Keratinocyte (primary cell): ENCODE data around the gene PEX11G.

Experiments used
- EZH2 ChIP-seq: IDR thresholded peaks from one replicate; pipeline ENCODE4 v1.6.1; 2012; ENCODE audit warnings: inconsistent platforms, mild to moderate bottlenecking, low read length, moderate library complexity
- TF ChIP-seq, protein P1 (sequence below), 3 experiments: IDR thresholded peaks in 1 of 3; conservative IDR thresholded peaks in 1 of 3; optimal IDR thresholded peaks in 1 of 3; 2 replicates in 2 of 3; 3 replicates in 1 of 3; pipeline versions ENCODE3 to v1.5.1; 2011; ENCODE audit warnings: low read length in 3 of 3, mild to moderate bottlenecking in 3 of 3, moderate library complexity in 2 of 3, control low read depth in 1 of 3, inconsistent platforms in 1 of 3; ENCODE audit not compliant: insufficient read depth in 2 of 3; ENCODE audit errors: extremely low read depth in 1 of 3

DNA sequence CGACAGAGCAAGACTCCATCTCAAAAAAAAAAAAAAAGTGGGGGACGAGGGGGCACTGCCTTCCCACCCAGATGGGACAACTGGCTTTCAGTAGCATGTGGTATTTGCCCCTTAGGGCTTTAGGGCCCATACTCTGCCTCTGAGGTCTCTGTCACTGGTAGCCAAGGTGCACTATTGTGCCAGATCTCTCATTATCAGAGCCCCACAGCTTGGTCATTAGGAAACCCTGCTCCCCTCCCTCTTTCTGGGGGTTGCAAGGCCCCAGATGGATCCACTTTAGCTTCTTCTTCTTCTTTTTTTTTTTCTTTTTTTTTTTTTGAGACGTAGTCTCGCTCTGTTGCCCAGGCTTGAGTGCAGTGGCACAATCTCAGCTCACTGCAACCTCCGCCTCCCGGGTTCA lies 15.8 kb upstream of the PEX11G start:
- TF ChIP-seq, protein P1, sequence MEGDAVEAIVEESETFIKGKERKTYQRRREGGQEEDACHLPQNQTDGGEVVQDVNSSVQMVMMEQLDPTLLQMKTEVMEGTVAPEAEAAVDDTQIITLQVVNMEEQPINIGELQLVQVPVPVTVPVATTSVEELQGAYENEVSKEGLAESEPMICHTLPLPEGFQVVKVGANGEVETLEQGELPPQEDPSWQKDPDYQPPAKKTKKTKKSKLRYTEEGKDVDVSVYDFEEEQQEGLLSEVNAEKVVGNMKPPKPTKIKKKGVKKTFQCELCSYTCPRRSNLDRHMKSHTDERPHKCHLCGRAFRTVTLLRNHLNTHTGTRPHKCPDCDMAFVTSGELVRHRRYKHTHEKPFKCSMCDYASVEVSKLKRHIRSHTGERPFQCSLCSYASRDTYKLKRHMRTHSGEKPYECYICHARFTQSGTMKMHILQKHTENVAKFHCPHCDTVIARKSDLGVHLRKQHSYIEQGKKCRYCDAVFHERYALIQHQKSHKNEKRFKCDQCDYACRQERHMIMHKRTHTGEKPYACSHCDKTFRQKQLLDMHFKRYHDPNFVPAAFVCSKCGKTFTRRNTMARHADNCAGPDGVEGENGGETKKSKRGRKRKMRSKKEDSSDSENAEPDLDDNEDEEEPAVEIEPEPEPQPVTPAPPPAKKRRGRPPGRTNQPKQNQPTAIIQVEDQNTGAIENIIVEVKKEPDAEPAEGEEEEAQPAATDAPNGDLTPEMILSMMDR (optimal IDR thresholded peaks at IDR 0.05 in 1 of 3, IDR thresholded peaks at IDR 0.05 in 1 of 3, conservative IDR thresholded peaks at IDR 0.05 in 1 of 3; ENCODE audit: extremely low read depth in 1 of 3, insufficient read depth in 2 of 3, low read length in 3 of 3), result no peak
- TF ChIP-seq EZH2, result no peak
